NB4 (cell line): Measurements from ENCODE around the gene ASCC1.

Experiments used
- POLR2A ChIP-seq: IDR thresholded peaks from 2 replicates; pipeline ENCODE4 v1.6.1; 2011; ENCODE audit warnings: mild to moderate bottlenecking; ENCODE audit not compliant: insufficient read length; ENCODE audit errors: extremely low read depth
- TF ChIP-seq, protein P1 (sequence below): IDR thresholded peaks from one replicate; pipeline ENCODE4 v1.5.1; 2012; ENCODE audit warnings: low read depth, low read length

DNA sequence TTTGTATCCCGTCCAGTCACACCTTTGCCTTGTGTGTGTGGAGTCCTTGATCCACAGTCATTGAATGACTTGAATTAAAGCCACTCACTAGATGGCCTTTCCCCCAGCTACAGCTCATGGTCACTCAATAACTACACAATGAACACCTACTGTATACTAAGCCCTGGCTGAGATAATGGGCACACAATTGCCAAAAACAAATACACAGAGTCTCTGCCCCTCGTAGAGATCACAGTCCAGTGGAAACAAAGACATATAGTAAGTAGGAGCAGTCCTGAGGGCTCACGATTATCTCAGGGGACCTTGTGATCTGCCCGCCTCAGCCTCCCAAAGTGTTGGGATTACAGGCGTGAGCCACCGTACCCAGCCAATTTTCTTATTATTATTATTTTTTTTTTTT, 35.6 kb upstream of the ASCC1 start:
- TF ChIP-seq, protein P1, sequence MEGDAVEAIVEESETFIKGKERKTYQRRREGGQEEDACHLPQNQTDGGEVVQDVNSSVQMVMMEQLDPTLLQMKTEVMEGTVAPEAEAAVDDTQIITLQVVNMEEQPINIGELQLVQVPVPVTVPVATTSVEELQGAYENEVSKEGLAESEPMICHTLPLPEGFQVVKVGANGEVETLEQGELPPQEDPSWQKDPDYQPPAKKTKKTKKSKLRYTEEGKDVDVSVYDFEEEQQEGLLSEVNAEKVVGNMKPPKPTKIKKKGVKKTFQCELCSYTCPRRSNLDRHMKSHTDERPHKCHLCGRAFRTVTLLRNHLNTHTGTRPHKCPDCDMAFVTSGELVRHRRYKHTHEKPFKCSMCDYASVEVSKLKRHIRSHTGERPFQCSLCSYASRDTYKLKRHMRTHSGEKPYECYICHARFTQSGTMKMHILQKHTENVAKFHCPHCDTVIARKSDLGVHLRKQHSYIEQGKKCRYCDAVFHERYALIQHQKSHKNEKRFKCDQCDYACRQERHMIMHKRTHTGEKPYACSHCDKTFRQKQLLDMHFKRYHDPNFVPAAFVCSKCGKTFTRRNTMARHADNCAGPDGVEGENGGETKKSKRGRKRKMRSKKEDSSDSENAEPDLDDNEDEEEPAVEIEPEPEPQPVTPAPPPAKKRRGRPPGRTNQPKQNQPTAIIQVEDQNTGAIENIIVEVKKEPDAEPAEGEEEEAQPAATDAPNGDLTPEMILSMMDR = no peak
- no peak for TF ChIP-seq POLR2A
